HepG2 (cell line): ENCODE results near the gene CD4. TPM values are rescaled to one million over a fixed set of nuclear protein-coding genes. Genes with fewer than 3 reads are reported as not detected.
A peak's percentile ranks its signal among the peaks of the same experiment; 100 is the strongest.

ENCODE experiments used
- DR1 ChIP-seq: sonication (generic); formaldehyde crosslinking; IDR thresholded peaks from 2 replicates; pipeline ENCODE4 v1.8.0; 2021; ENCODE audit warnings: mild to moderate bottlenecking, missing genetic modification reagents, inconsistent platforms
- EEA1 ChIP-seq: sonication (generic); formaldehyde crosslinking; IDR thresholded peaks from 2 replicates; pipeline ENCODE4 v1.5.1; 2020; ENCODE audit warnings: mild to moderate bottlenecking, missing genetic modification reagents, borderline replicate concordance
- HNRNPLL ChIP-seq: fragments of 200-400 bp; formaldehyde crosslinking; IDR thresholded peaks from 2 replicates; pipeline ENCODE4 v1.6.1; 2017; ENCODE audit warnings: mild to moderate bottlenecking, low read depth, low read length; ENCODE audit not compliant: poor library complexity, severe bottlenecking
- KAT2B ChIP-seq: fragments of 150-350 bp; IDR thresholded peaks from 2 replicates; pipeline ENCODE4 v1.6.1; 2014; ENCODE audit warnings: low read depth, low read length, borderline replicate concordance
- NFE2L2 ChIP-seq: fragments of 150-350 bp; IDR thresholded peaks from 2 replicates; pipeline ENCODE4 v1.6.1; 2014; ENCODE audit warnings: low read length
- POLR2A ChIP-seq, 2 experiments: IDR thresholded peaks; 2 replicates each; pipeline ENCODE4 v1.6.1; 2011; ENCODE audit warnings: low read depth in 2 of 2, low read length in 2 of 2, mild to moderate bottlenecking in 1 of 2, moderate library complexity in 1 of 2; ENCODE audit not compliant: insufficient read depth in 1 of 2
- POLR2G ChIP-seq: fragments of 200-400 bp; formaldehyde crosslinking; IDR thresholded peaks from 2 replicates; pipeline ENCODE4 v1.6.1; 2018; ENCODE audit warnings: mild to moderate bottlenecking, low read depth, low read length, moderate library complexity
- RBM39 ChIP-seq: fragments of 200-400 bp; formaldehyde crosslinking; IDR thresholded peaks from one replicate; pipeline ENCODE4 v1.6.1; 2018; ENCODE audit warnings: antibody characterized with exemption, mild to moderate bottlenecking, low read depth, low read length; ENCODE audit not compliant: poor library complexity, severe bottlenecking
- SAP130 ChIP-seq: IDR thresholded peaks from 2 replicates; pipeline ENCODE4 v1.6.1; 2016; ENCODE audit warnings: low read depth
- TOE1 ChIP-seq: sonication (generic); formaldehyde crosslinking; IDR thresholded peaks from 2 replicates; pipeline ENCODE4 v1.4.0; 2020; ENCODE audit warnings: mild to moderate bottlenecking, missing genetic modification reagents
- ZC3H4 ChIP-seq: sonication (generic); formaldehyde crosslinking; IDR thresholded peaks from 2 replicates; pipeline ENCODE4 v1.4.0; 2020; ENCODE audit warnings: missing genetic modification reagents, borderline replicate concordance
- ZEB1 ChIP-seq: IDR thresholded peaks from 2 replicates; pipeline ENCODE4 v1.6.1; 2012; ENCODE audit warnings: mild to moderate bottlenecking, low read depth, inconsistent platforms; ENCODE audit not compliant: insufficient replicate concordance
- ZFP37 ChIP-seq: sonication (generic); formaldehyde crosslinking; IDR thresholded peaks from 2 replicates; pipeline ENCODE4 v1.4.0; 2020; ENCODE audit warnings: missing genetic modification reagents, borderline replicate concordance
- ZNF841 ChIP-seq: sonication (generic); formaldehyde crosslinking; IDR thresholded peaks from 2 replicates; pipeline ENCODE4 v1.8.1; 2023; ENCODE audit warnings: missing genetic modification reagents, borderline replicate concordance
- ZSCAN20 ChIP-seq: sonication (generic); formaldehyde crosslinking; IDR thresholded peaks from 2 replicates; pipeline ENCODE4 v1.4.0; 2020; ENCODE audit warnings: missing genetic modification reagents, mild to moderate bottlenecking, borderline replicate concordance
- polyA plus RNA-seq, 8 experiments: library from polyadenylated mRNA; depleted of rRNA in 3 of 8; stranded (reverse) in 7 of 8; unstranded in 1 of 8; fragments of >200 nt; fragmentation: Illumina TruSeq in 4 of 8; extraction: Trizol in 4 of 8; gene quantifications; 2 replicates each; pipeline versions ENCODE4 v1.2.1 to v1.2.3, GENCODE V29; 2011 to 2016; ENCODE audit warnings: low read depth in 4 of 8, missing spikeins in 1 of 8, mixed read lengths in 1 of 8; ENCODE audit not compliant: insufficient read depth in 1 of 8
- total RNA-seq, 5 experiments: library from RNA; depleted of rRNA; stranded (reverse); fragments of >200 nt; fragmentation: Illumina TruSeq; extraction: Trizol; gene quantifications; 2 replicates each; pipeline ENCODE4 v1.2.3, GENCODE V29; 2016; ENCODE audit warnings: low read depth in 1 of 5
- TF ChIP-seq, protein P1 (sequence below): sonication (generic); formaldehyde crosslinking; IDR thresholded peaks from 2 replicates; pipeline ENCODE4 v1.4.0; 2020; ENCODE audit warnings: missing genetic modification reagents
- TF ChIP-seq, protein P2 (sequence below): sonication (generic); formaldehyde crosslinking; IDR thresholded peaks from 2 replicates; pipeline ENCODE4 v1.4.0; 2020; ENCODE audit warnings: mild to moderate bottlenecking, missing genetic modification reagents
- TF ChIP-seq, protein P3 (sequence below): sonication (generic); formaldehyde crosslinking; IDR thresholded peaks from 2 replicates; pipeline ENCODE4 v1.5.1; 2020; ENCODE audit warnings: missing genetic modification reagents, mild to moderate bottlenecking, borderline replicate concordance
- TF ChIP-seq, protein P4 (sequence below): sonication (generic); formaldehyde crosslinking; IDR thresholded peaks from 2 replicates; pipeline ENCODE4 v1.5.1; 2020; ENCODE audit warnings: missing genetic modification reagents, mild to moderate bottlenecking, borderline replicate concordance

The CD4 gene
- total and polyA plus RNA-seq, 2 of the 13 experiments (the other 11 are each of a cell fraction or from before 2014, with no cell fraction given), result 0.07 to 0.95 TPM

DNA sequence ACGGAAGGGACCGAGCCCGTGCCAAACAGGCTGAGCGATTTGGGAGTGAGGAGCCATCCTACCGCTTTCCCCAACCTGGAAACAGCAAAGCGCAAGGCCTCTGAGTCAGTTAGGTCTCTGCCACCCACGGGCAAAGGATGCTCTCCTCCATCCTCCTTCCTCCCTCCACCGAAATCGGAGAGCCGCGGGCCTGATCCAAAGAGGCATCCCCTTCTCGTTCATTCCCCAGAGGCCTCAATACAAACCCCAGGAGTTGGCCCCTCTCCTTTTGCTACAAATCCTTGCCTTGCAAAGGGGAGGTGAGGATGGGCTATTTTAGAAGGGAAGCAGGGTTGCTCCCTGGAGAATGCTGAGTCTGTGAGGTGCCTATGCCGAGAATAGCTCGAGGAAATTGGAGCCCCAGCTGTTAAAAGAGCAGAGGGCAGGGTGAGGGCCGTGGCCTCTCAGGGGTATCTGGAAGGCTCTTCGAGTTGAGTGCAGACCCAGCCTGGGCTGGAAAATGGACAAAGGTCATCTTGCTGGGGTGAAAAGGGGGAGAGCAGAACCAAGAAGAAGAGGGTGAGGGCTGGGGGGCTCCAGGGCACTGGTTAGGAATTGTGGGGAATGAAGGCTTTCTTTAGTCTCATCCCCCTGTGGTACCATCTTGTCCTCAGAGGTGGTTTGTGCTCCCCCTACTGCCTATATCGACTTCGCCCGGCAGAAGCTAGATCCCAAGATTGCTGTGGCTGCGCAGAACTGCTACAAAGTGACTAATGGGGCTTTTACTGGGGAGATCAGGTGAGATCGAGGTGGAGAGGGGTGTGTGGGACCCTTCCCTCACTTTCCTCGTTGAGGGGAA lies 79.1 kb downstream of the CD4 start (continued):
- TF ChIP-seq ZFP37 (CRISPR knock-in tag) (no peak), ZNF841 (CRISPR knock-in tag) (no peak), NFE2L2 (no peak), ZSCAN20 (CRISPR knock-in tag) (no peak), POLR2G (0 out of 2 replicates have a peak, but pooled peaks have one; percentile 16), EEA1 (CRISPR knock-in tag) (no peak), TOE1 (CRISPR knock-in tag) (no peak), KAT2B (no peak), SAP130 (CRISPR knock-in tag) (peak; percentile 1; the same call in 1 of the 2 replicates), ZEB1 (peak; percentile 32), POLR2A (IDR thresholded peaks at IDR 0.05; ENCODE audit: insufficient read depth in 1 of 2, low read depth in 2 of 2, low read length in 2 of 2) (peak in 1 of 2 experiments; percentile 9; a peak in 1 of 4 replicates), DR1 (0 out of 2 replicates have a peak, but pooled peaks have one; percentile 29), RBM39 (no peak), ZC3H4 (CRISPR knock-in tag) (no peak), HNRNPLL (no peak)
- TF ChIP-seq, protein P1, sequence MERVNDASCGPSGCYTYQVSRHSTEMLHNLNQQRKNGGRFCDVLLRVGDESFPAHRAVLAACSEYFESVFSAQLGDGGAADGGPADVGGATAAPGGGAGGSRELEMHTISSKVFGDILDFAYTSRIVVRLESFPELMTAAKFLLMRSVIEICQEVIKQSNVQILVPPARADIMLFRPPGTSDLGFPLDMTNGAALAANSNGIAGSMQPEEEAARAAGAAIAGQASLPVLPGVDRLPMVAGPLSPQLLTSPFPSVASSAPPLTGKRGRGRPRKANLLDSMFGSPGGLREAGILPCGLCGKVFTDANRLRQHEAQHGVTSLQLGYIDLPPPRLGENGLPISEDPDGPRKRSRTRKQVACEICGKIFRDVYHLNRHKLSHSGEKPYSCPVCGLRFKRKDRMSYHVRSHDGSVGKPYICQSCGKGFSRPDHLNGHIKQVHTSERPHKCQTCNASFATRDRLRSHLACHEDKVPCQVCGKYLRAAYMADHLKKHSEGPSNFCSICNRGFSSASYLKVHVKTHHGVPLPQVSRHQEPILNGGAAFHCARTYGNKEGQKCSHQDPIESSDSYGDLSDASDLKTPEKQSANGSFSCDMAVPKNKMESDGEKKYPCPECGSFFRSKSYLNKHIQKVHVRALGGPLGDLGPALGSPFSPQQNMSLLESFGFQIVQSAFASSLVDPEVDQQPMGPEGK (CRISPR knock-in tag), result no peak
- TF ChIP-seq, protein P2, sequence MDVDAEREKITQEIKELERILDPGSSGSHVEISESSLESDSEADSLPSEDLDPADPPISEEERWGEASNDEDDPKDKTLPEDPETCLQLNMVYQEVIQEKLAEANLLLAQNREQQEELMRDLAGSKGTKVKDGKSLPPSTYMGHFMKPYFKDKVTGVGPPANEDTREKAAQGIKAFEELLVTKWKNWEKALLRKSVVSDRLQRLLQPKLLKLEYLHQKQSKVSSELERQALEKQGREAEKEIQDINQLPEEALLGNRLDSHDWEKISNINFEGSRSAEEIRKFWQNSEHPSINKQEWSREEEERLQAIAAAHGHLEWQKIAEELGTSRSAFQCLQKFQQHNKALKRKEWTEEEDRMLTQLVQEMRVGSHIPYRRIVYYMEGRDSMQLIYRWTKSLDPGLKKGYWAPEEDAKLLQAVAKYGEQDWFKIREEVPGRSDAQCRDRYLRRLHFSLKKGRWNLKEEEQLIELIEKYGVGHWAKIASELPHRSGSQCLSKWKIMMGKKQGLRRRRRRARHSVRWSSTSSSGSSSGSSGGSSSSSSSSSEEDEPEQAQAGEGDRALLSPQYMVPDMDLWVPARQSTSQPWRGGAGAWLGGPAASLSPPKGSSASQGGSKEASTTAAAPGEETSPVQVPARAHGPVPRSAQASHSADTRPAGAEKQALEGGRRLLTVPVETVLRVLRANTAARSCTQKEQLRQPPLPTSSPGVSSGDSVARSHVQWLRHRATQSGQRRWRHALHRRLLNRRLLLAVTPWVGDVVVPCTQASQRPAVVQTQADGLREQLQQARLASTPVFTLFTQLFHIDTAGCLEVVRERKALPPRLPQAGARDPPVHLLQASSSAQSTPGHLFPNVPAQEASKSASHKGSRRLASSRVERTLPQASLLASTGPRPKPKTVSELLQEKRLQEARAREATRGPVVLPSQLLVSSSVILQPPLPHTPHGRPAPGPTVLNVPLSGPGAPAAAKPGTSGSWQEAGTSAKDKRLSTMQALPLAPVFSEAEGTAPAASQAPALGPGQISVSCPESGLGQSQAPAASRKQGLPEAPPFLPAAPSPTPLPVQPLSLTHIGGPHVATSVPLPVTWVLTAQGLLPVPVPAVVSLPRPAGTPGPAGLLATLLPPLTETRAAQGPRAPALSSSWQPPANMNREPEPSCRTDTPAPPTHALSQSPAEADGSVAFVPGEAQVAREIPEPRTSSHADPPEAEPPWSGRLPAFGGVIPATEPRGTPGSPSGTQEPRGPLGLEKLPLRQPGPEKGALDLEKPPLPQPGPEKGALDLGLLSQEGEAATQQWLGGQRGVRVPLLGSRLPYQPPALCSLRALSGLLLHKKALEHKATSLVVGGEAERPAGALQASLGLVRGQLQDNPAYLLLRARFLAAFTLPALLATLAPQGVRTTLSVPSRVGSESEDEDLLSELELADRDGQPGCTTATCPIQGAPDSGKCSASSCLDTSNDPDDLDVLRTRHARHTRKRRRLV (CRISPR knock-in tag), result no peak
- TF ChIP-seq, protein P3, sequence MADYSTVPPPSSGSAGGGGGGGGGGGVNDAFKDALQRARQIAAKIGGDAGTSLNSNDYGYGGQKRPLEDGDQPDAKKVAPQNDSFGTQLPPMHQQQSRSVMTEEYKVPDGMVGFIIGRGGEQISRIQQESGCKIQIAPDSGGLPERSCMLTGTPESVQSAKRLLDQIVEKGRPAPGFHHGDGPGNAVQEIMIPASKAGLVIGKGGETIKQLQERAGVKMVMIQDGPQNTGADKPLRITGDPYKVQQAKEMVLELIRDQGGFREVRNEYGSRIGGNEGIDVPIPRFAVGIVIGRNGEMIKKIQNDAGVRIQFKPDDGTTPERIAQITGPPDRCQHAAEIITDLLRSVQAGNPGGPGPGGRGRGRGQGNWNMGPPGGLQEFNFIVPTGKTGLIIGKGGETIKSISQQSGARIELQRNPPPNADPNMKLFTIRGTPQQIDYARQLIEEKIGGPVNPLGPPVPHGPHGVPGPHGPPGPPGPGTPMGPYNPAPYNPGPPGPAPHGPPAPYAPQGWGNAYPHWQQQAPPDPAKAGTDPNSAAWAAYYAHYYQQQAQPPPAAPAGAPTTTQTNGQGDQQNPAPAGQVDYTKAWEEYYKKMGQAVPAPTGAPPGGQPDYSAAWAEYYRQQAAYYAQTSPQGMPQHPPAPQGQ, result no peak
- TF ChIP-seq, protein P4, sequence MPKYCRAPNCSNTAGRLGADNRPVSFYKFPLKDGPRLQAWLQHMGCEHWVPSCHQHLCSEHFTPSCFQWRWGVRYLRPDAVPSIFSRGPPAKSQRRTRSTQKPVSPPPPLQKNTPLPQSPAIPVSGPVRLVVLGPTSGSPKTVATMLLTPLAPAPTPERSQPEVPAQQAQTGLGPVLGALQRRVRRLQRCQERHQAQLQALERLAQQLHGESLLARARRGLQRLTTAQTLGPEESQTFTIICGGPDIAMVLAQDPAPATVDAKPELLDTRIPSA (CRISPR knock-in tag), result no peak
